ENCODE measurements around the gene HOMER3.

Gene HOMER3

GRCh38 chr19:18931316-18932162 lies 9.5 kb downstream of the HOMER3 start:
- Histone ChIP-seq H2AFZ (ENCODE audit: low read depth, low read length) (no peak overlapping the region), H3K27ac (ENCODE audit: low read length) (no peak overlapping the region), H3K9me3 (ENCODE audit: insufficient read depth, low read length) (no peaks in the 10 kb centered on the region), H4K20me1 (ENCODE audit: insufficient read depth, low read length) (no peaks in the 10 kb centered on the region), H3K79me2 (ENCODE audit: low read length) (no peaks in the 10 kb centered on the region), H3K9ac (ENCODE audit: low read length) (no peak overlapping the region), H3K4me3 (ENCODE audit: low read length) (no peak overlapping the region), H3K4me2 (ENCODE audit: low read length) (no peak overlapping the region), H3K4me1 (ENCODE audit: low read length) (no peaks in the 10 kb centered on the region), H3K27me3 (ENCODE audit: low read depth, low read length) (no peaks in the 10 kb centered on the region), H3K36me3 (replicated peaks; ENCODE audit: low read depth, low read length) (peaks cover 5% of the 10 kb centered on the region)
- TF ChIP-seq CTCF (IDR thresholded peaks at IDR 0.05; ENCODE audit: low read depth, low read length) (no peak), EZH2phosphoT487 (IDR thresholded peaks at IDR 0.05; ENCODE audit: low read depth) (no peak)

- no peak overlapping the region for H2AFZ ChIP-seq (ENCODE audit: low read depth, low read length)
- no peak overlapping the region for H3K4me2 ChIP-seq (ENCODE audit: low read length)
- no peaks in the 10 kb centered on the region for H3K79me2 ChIP-seq (ENCODE audit: low read length)
- peaks cover 23% of the 10 kb centered on the region for H3K36me3 ChIP-seq (replicated peaks; ENCODE audit: low read depth, low read length)
- no peak overlapping the region for H3K9ac ChIP-seq (ENCODE audit: low read length)
- H3K4me1 ChIP-seq (ENCODE audit: low read length) = no peaks in the 10 kb centered on the region
- no peak overlapping the region for H3K27ac ChIP-seq (ENCODE audit: low read length)
- H3K9me3 ChIP-seq (ENCODE audit: insufficient read depth, low read length) = no peaks in the 10 kb centered on the region
- no peaks in the 10 kb centered on the region for H4K20me1 ChIP-seq (ENCODE audit: insufficient read depth, low read length)
- no peaks in the 10 kb centered on the region for H3K27me3 ChIP-seq (ENCODE audit: low read depth, low read length)
- no peak overlapping the region for H3K4me3 ChIP-seq (ENCODE audit: low read length)
- no peak for TF ChIP-seq CTCF (IDR thresholded peaks at IDR 0.05; ENCODE audit: low read depth, low read length)
Measured at GRCh38 chr19:18929311-18929710, 11.7 kb downstream of the HOMER3 start.

DNA sequence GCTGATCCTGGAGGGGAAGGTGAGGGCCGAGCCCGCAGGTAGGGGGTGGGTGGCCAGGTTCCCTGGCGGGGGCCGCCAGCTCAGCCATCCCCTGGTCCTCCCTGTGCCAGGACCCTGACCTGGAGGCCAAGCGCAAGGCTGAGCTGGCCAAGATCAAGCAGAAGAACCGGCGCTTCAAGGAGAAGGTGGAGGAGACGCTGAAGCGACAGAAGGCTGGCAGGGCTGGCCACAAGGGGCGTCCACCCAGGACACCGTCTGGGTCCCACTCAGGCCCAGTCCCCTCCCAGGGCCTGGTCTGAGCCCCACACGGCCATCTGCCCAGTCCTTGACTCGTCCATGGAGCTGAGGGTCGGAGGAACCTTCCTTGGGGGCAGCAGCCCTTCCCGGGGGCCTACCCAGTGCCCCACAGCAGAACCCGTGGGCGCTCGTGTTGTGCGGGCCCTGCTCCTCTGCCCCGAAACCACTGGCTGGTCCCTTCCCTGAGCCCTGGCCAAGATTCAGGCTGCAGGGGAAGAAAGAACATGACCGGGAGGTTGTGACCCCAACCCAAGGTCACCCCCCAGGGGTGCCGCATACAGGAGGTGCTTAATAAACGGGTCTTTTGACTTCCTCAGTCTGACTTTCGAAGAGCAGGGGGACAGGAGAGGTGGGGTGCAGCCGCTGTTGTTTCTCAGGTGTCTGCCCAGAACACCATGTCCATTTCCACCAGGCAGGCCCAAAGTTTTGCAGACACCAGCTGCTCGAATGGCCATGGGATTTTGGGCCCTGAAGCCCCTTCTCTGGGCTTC lies 12.8 kb downstream of the HOMER3 start:
- no peaks in the 10 kb centered on the region for H3K79me2 ChIP-seq (ENCODE audit: low read length)
- H3K36me3 ChIP-seq (replicated peaks; ENCODE audit: low read depth, low read length) = peaks cover 26% of the 10 kb centered on the region
- H2AFZ ChIP-seq (ENCODE audit: low read depth, low read length) = no peak overlapping the region

More for the DNA sequence above, 12.8 kb downstream of the HOMER3 start:
- Histone ChIP-seq H3K4me1 (ENCODE audit: low read length) (no peaks in the 10 kb centered on the region), H3K4me3 (ENCODE audit: low read length) (no peak overlapping the region), H3K27ac (ENCODE audit: low read length) (no peak overlapping the region), H4K20me1 (ENCODE audit: insufficient read depth, low read length) (no peaks in the 10 kb centered on the region), H3K9ac (ENCODE audit: low read length) (no peak overlapping the region), H3K27me3 (ENCODE audit: low read depth, low read length) (no peaks in the 10 kb centered on the region), H3K4me2 (ENCODE audit: low read length) (no peak overlapping the region), H3K9me3 (ENCODE audit: insufficient read depth, low read length) (no peaks in the 10 kb centered on the region)
- TF ChIP-seq EZH2phosphoT487 (IDR thresholded peaks at IDR 0.05; ENCODE audit: low read depth) = no peak
- no peak for TF ChIP-seq CTCF (IDR thresholded peaks at IDR 0.05; ENCODE audit: low read depth, low read length)

Data from OCI-LY3 (cell line).